Glutamatergic neuron (in vitro differentiated cells): ENCODE results near the gene LMLN. TPM values are rescaled to one million over a fixed set of nuclear protein-coding genes. Genes with fewer than 3 reads are reported as not detected.
"Not testable (repeated sequence)": the region's sequence is repeated elsewhere in the genome, so short reads cannot be mapped to it uniquely, and the experiment has no call there.

Experiments
- DNase-seq: peaks from one replicate; pipeline ENCODE4 v3.0.0; 2022
- H3K27ac Mint-ChIP-seq: one replicate; pipeline ENCODE4 v1.8.0; 2020; ENCODE audit warnings: mild to moderate bottlenecking, mixed read lengths, inconsistent platforms; ENCODE audit not compliant: unreplicated experiment
- H3K27me3 Mint-ChIP-seq: one replicate; pipeline ENCODE4 v1.8.0; 2020; ENCODE audit warnings: mild to moderate bottlenecking, moderate library complexity, mixed read lengths, inconsistent platforms; ENCODE audit not compliant: unreplicated experiment
- H3K36me3 Mint-ChIP-seq: one replicate; pipeline ENCODE4 v1.8.0; 2020; ENCODE audit warnings: mild to moderate bottlenecking, mixed read lengths, inconsistent platforms; ENCODE audit not compliant: unreplicated experiment
- H3K4me1 Mint-ChIP-seq: one replicate; pipeline ENCODE4 v1.8.0; 2020; ENCODE audit warnings: mild to moderate bottlenecking, low read depth, mixed read lengths, inconsistent platforms; ENCODE audit not compliant: unreplicated experiment
- H3K4me3 Mint-ChIP-seq: one replicate; pipeline ENCODE4 v1.8.0; 2020; ENCODE audit warnings: mild to moderate bottlenecking, mixed read lengths, inconsistent platforms; ENCODE audit not compliant: unreplicated experiment
- H3K9me3 Mint-ChIP-seq: one replicate; pipeline ENCODE4 v1.8.0; 2020; ENCODE audit warnings: mild to moderate bottlenecking, moderate library complexity, mixed read lengths, inconsistent platforms; ENCODE audit not compliant: unreplicated experiment
- total RNA-seq: library from RNA; stranded (reverse); fragmentation: NEBNext Ultra II Directional; extraction: Animal tissue kit (Norgen Biotek cat#: 25700); gene quantifications from one replicate; pipeline ENCODE4 v1.2.1, GENCODE V29; 2021; ENCODE audit not compliant: unreplicated experiment
- TF ChIP-seq, protein P1 (sequence below): fragments of 200-600 bp; sonication (generic); IDR thresholded peaks from one replicate; pipeline ENCODE4 v1.5.0; 2021; ENCODE audit not compliant: partially characterized antibody, unreplicated experiment

Gene LMLN
- total RNA-seq, 1 donor from 2014 or later: 3.7 TPM

DNA sequence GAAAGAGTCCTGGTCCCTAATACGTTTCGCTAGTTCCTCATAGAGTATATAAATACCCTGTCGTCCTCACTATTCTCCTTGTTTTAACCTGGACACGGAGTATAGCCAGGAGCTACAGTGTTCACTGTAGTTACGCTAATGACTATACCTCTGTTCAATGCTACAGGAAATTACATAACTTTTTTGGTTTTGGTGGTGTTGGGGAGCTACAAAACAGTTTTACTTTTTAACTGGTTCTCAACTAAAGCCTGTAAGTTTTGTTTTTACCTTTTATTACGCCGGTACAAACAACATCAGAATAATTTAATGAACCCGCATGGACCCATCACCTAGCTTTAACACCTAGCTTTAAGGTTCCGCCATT lies 1.5 kb downstream of the LMLN start:
- H3K27ac Mint-ChIP-seq: no peak overlapping the region
- H3K4me1 Mint-ChIP-seq: peaks cover 7% of the 10 kb centered on the region
- TF ChIP-seq, protein P1, sequence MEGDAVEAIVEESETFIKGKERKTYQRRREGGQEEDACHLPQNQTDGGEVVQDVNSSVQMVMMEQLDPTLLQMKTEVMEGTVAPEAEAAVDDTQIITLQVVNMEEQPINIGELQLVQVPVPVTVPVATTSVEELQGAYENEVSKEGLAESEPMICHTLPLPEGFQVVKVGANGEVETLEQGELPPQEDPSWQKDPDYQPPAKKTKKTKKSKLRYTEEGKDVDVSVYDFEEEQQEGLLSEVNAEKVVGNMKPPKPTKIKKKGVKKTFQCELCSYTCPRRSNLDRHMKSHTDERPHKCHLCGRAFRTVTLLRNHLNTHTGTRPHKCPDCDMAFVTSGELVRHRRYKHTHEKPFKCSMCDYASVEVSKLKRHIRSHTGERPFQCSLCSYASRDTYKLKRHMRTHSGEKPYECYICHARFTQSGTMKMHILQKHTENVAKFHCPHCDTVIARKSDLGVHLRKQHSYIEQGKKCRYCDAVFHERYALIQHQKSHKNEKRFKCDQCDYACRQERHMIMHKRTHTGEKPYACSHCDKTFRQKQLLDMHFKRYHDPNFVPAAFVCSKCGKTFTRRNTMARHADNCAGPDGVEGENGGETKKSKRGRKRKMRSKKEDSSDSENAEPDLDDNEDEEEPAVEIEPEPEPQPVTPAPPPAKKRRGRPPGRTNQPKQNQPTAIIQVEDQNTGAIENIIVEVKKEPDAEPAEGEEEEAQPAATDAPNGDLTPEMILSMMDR: no peak
- no peak overlapping the region for H3K4me3 Mint-ChIP-seq
- H3K36me3 Mint-ChIP-seq: no peaks in the 10 kb centered on the region
- H3K27me3 Mint-ChIP-seq: no peaks in the 10 kb centered on the region
- peaks cover 5% of the 10 kb centered on the region for H3K9me3 Mint-ChIP-seq
- no peak for DNase-seq

DNA sequence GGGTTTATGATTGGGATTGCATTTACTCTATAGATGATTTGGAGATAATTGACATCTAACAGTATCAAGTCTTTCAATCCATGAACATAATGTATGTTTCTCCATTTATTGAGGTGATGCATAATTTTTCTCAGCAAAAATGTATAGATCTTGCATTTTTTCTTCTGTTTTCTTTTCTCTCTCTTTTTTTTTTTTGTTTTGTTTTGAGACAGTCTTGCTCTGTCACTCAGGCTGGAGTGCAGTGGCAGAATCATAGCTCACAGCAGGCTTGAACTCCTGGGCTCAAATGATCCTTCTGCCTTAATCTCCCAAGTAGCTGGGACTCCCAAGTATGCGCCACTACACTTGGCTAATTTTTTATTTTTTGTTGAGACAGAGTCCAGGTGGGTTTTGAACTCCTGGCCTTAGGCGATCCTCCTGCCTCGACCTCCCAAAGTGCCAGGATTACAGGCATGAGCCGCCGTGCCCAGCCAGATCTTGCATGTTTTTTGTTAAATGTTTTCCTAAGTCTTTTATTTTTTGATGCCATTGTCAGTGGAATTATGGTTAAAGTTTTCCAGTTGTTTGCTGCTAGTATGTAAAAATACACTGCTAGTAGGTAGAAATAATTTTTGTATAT lies 3.1 kb downstream of the LMLN start:
- H3K27ac Mint-ChIP-seq: no peak overlapping the region
- peaks cover 7% of the 10 kb centered on the region for H3K4me1 Mint-ChIP-seq
- H3K9me3 Mint-ChIP-seq: peaks cover 9% of the 10 kb centered on the region
- no peak overlapping the region for H3K4me3 Mint-ChIP-seq
- no peaks in the 10 kb centered on the region for H3K27me3 Mint-ChIP-seq
- TF ChIP-seq, protein P1: no peak
- DNase-seq: no peak
- peaks cover 5% of the 10 kb centered on the region for H3K36me3 Mint-ChIP-seq

DNA sequence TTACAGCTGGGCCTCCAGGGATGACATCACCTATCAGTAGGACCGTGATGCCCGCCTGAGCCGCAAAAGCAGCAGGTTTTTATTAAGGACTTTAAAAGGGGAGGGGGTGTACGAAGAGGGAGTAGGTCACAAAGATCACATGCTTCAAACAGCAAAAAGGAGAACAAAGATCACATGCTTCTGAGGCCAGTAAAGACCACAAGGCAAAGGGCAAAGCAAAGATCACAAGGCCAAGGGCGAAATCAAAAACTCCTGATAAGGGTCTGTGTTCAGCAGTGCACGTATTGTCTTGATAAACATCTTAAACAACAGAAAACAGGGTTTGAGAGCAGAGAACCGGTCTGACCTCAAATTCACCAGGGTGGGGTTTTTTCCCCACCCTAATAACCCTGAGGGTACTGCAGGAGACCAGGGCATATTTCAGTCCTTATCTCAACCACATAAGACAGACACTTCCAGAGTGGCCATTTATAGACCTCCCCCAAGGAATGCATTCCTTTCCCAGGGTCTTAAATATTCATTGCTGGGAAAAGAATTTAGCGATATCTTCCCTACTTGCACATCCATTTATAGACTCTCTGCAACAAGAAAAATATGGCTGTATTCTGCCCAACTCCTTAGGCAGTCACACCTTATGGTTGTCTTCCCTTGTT lies 7.4 kb downstream of the LMLN start:
- not testable (repeated sequence) for H3K27ac Mint-ChIP-seq, DNase-seq, H3K4me3 Mint-ChIP-seq

GRCh38 chr3:197970588-197970987 lies 10.6 kb downstream of the LMLN start:
- no peak for DNase-seq
- H3K36me3 Mint-ChIP-seq: peaks cover 10% of the 10 kb centered on the region
- no peak overlapping the region for H3K27ac Mint-ChIP-seq
- H3K4me1 Mint-ChIP-seq: no peaks in the 10 kb centered on the region
- H3K4me3 Mint-ChIP-seq: no peak overlapping the region
- no peaks in the 10 kb centered on the region for H3K27me3 Mint-ChIP-seq
- TF ChIP-seq, protein P1: no peak
- H3K9me3 Mint-ChIP-seq: peaks cover 5% of the 10 kb centered on the region

More for the DNA sequence above, 7.4 kb downstream of the LMLN start:
- not testable (repeated sequence) for H3K9me3 Mint-ChIP-seq, H3K27me3 Mint-ChIP-seq, H3K4me1 Mint-ChIP-seq
- peaks cover 10% of the 10 kb centered on the region for H3K36me3 Mint-ChIP-seq

GRCh38 chr3:197974016-197974415 lies 14.0 kb downstream of the LMLN start:
- Mint-ChIP-seq H3K36me3 (peaks cover 5% of the 10 kb centered on the region), H3K4me1 (no peaks in the 10 kb centered on the region), H3K27ac (no peak overlapping the region), H3K9me3 (peaks cover 1% of the 10 kb centered on the region), H3K4me3 (no peak overlapping the region), H3K27me3 (no peaks in the 10 kb centered on the region)
- TF ChIP-seq, protein P1: no peak
- DNase-seq: no peak
